Measurements from ENCODE around the gene IL15. TPM values are rescaled to one million over a fixed set of nuclear protein-coding genes. Genes with fewer than 3 reads are reported as not detected.
"Not testable (repeated sequence)": the region's sequence is repeated elsewhere in the genome, so short reads cannot be mapped to it uniquely, and the experiment has no call there.

Gene IL15
- total RNA-seq, 1 donor from 2014 or later: 9.0 TPM

GRCh38 chr4:141609243-141609642 lies 27.1 kb upstream of the IL15 start:
- no peak overlapping the region for H3K4me3 ChIP-seq (ENCODE audit: low read depth, low read length)
- no peaks in the 10 kb centered on the region for H3K27me3 ChIP-seq (ENCODE audit: control insufficient read depth, insufficient read depth, low read length)
- DNase-seq (ENCODE audit: low read depth): no peak
- TF ChIP-seq CTCF (IDR thresholded peaks at IDR 0.05; ENCODE audit: insufficient read depth, low read length, poor library complexity, severe bottlenecking): no peak
- H3K36me3 ChIP-seq (ENCODE audit: control insufficient read depth, insufficient read depth, low read length): no peaks in the 10 kb centered on the region

- DNase-seq (ENCODE audit: low read depth): no peak
- TF ChIP-seq CTCF (IDR thresholded peaks at IDR 0.05; ENCODE audit: insufficient read depth, low read length, poor library complexity, severe bottlenecking): no peak
- H3K4me3 ChIP-seq (ENCODE audit: low read depth, low read length): no peak overlapping the region
Observed at GRCh38 chr4:141610365-141610764, 26.0 kb upstream of the IL15 start.

GRCh38 chr4:141614878-141615586 lies 21.4 kb upstream of the IL15 start:
- TF ChIP-seq CTCF (IDR thresholded peaks at IDR 0.05; ENCODE audit: insufficient read depth, low read length, poor library complexity, severe bottlenecking): no peak
- no peak for DNase-seq (ENCODE audit: low read depth)
- Histone ChIP-seq H3K36me3 (ENCODE audit: control insufficient read depth, insufficient read depth, low read length) (no peaks in the 10 kb centered on the region), H3K27me3 (ENCODE audit: control insufficient read depth, insufficient read depth, low read length) (no peaks in the 10 kb centered on the region), H3K4me3 (ENCODE audit: low read depth, low read length) (no peak overlapping the region)

More at GRCh38 chr4:141610365-141610764, 26.0 kb upstream of the IL15 start:
- H3K27me3 ChIP-seq (ENCODE audit: control insufficient read depth, insufficient read depth, low read length): no peaks in the 10 kb centered on the region
- H3K36me3 ChIP-seq (ENCODE audit: control insufficient read depth, insufficient read depth, low read length): no peaks in the 10 kb centered on the region

GRCh38 chr4:141615587-141615918 lies 20.8 kb upstream of the IL15 start:
- not testable (repeated sequence) for H3K4me3 ChIP-seq (ENCODE audit: low read depth, low read length); DNase-seq (ENCODE audit: low read depth); H3K27me3 ChIP-seq (ENCODE audit: control insufficient read depth, insufficient read depth, low read length); H3K36me3 ChIP-seq (ENCODE audit: control insufficient read depth, insufficient read depth, low read length)

- no peaks in the 10 kb centered on the region for H3K36me3 ChIP-seq (ENCODE audit: control insufficient read depth, insufficient read depth, low read length)
- TF ChIP-seq CTCF (IDR thresholded peaks at IDR 0.05; ENCODE audit: insufficient read depth, low read length, poor library complexity, severe bottlenecking): no peak
Observed at GRCh38 chr4:141620715-141621114, 15.7 kb upstream of the IL15 start.

GRCh38 chr4:141625023-141625422 lies 11.4 kb upstream of the IL15 start:
- H3K27me3 ChIP-seq (ENCODE audit: control insufficient read depth, insufficient read depth, low read length): no peaks in the 10 kb centered on the region
- no peaks in the 10 kb centered on the region for H3K36me3 ChIP-seq (ENCODE audit: control insufficient read depth, insufficient read depth, low read length)
- H3K4me3 ChIP-seq (ENCODE audit: low read depth, low read length): no peak overlapping the region
- DNase-seq (ENCODE audit: low read depth): no peak
- no peak for TF ChIP-seq CTCF (IDR thresholded peaks at IDR 0.05; ENCODE audit: insufficient read depth, low read length, poor library complexity, severe bottlenecking)

More at GRCh38 chr4:141620715-141621114, 15.7 kb upstream of the IL15 start:
- Histone ChIP-seq H3K4me3 (ENCODE audit: low read depth, low read length) (no peak overlapping the region), H3K27me3 (ENCODE audit: control insufficient read depth, insufficient read depth, low read length) (no peaks in the 10 kb centered on the region)
- no peak for DNase-seq (ENCODE audit: low read depth)

Data from kidney epithelial cell (primary cell).